HG03045 (cell line): ENCODE results near the gene TMEM161B.
A peak's percentile ranks its signal among the peaks of the same experiment; 100 is the strongest.
"Not testable (repeated sequence)": the region's sequence is repeated elsewhere in the genome, so short reads cannot be mapped to it uniquely, and the experiment has no call there.

Experiments
- ATAC-seq: cut with Tn5 transposase; IDR thresholded peaks from one replicate; pipeline ENCODE4 v1.9.1; 2021; ENCODE audit warnings: mild to moderate bottlenecking, moderate library complexity; ENCODE audit not compliant: unreplicated experiment

TMEM161B gene

GRCh38 chr5:88250010-88250409, 18.6 kb downstream of the TMEM161B start:
- ATAC-seq = no peak

GRCh38 chr5:88248743-88249540, 19.7 kb downstream of the TMEM161B start:
- ATAC-seq = no peak

- ATAC-seq = no peak
These were observed 20.6 kb downstream of the TMEM161B start for GRCh38 chr5:88248094-88248493.

- ATAC-seq = no peak
These were observed 22.8 kb downstream of the TMEM161B start for GRCh38 chr5:88245893-88246244.

GRCh38 chr5:88245241-88245892, 23.3 kb downstream of the TMEM161B start:
- no peak for ATAC-seq

- ATAC-seq = no peak
These were observed 24.0 kb downstream of the TMEM161B start for GRCh38 chr5:88244686-88245085.

- ATAC-seq = not testable (repeated sequence)
These were observed 25.2 kb downstream of the TMEM161B start for GRCh38 chr5:88243493-88243892.

- no peak for ATAC-seq
These were observed 29.9 kb downstream of the TMEM161B start for GRCh38 chr5:88238732-88239131.

GRCh38 chr5:88236866-88237642, 31.6 kb downstream of the TMEM161B start:
- ATAC-seq = no peak

- no peak for ATAC-seq
These were observed 32.8 kb downstream of the TMEM161B start for GRCh38 chr5:88235828-88236227.

- ATAC-seq = no peak
These were observed 33.3 kb downstream of the TMEM161B start for GRCh38 chr5:88235346-88235745.

- ATAC-seq = no peak
These were observed 38.0 kb downstream of the TMEM161B start for GRCh38 chr5:88230546-88231066.

GRCh38 chr5:88226881-88227450, 41.7 kb downstream of the TMEM161B start:
- ATAC-seq = peak; percentile 84

GRCh38 chr5:88214655-88215054, 54.0 kb downstream of the TMEM161B start:
- no peak for ATAC-seq

- ATAC-seq = no peak
These were observed 61.1 kb downstream of the TMEM161B start for GRCh38 chr5:88207575-88207974.

GRCh38 chr5:88203981-88204750, 64.5 kb downstream of the TMEM161B start:
- ATAC-seq = no peak

- ATAC-seq = no peak
These were observed 73.0 kb downstream of the TMEM161B start for GRCh38 chr5:88195636-88196035.

- ATAC-seq = no peak
These were observed 74.7 kb downstream of the TMEM161B start for GRCh38 chr5:88193896-88194295.

GRCh38 chr5:88190106-88190834, 78.4 kb downstream of the TMEM161B start:
- no peak for ATAC-seq

GRCh38 chr5:88189484-88189883, 79.2 kb downstream of the TMEM161B start:
- not testable (repeated sequence) for ATAC-seq
